HepG2 (cell line): ENCODE measurements around the gene RAP2C. TPM values are rescaled to one million over a fixed set of nuclear protein-coding genes. Genes with fewer than 3 reads are reported as not detected.

Experiments
- ADNP ChIP-seq: sonication (generic); formaldehyde crosslinking; IDR thresholded peaks from 2 replicates; pipeline ENCODE4 v1.4.0; 2020; ENCODE audit warnings: missing genetic modification reagents
- CAMTA2 ChIP-seq: sonication (generic); formaldehyde crosslinking; IDR thresholded peaks from 2 replicates; pipeline ENCODE4 v1.4.0; 2020; ENCODE audit warnings: mild to moderate bottlenecking, missing genetic modification reagents, borderline replicate concordance
- HMG20A ChIP-seq: IDR thresholded peaks from 2 replicates; pipeline ENCODE4 v1.6.1; 2016; ENCODE audit warnings: borderline replicate concordance
- KDM4B ChIP-seq: sonication (generic); formaldehyde crosslinking; IDR thresholded peaks from 2 replicates; pipeline ENCODE4 v1.4.0; 2020; ENCODE audit warnings: missing genetic modification reagents
- KLF9 ChIP-seq: IDR thresholded peaks from 2 replicates; pipeline ENCODE4 v1.6.1; 2016; ENCODE audit warnings: low read depth
- TBP ChIP-seq: sonication (generic); formaldehyde crosslinking; IDR thresholded peaks from 2 replicates; pipeline ENCODE4 v1.5.0; 2020; ENCODE audit warnings: missing genetic modification reagents
- TCF7 ChIP-seq: sonication (generic); IDR thresholded peaks from 2 replicates; pipeline ENCODE4 v1.6.1; 2016; ENCODE audit warnings: antibody characterized with exemption, low read depth
- ZMYM3 ChIP-seq: sonication (generic); formaldehyde crosslinking; IDR thresholded peaks from 2 replicates; pipeline ENCODE4 v1.5.1; 2020; ENCODE audit warnings: mild to moderate bottlenecking, missing genetic modification reagents
- ZNF180 ChIP-seq: sonication (generic); formaldehyde crosslinking; IDR thresholded peaks from 2 replicates; pipeline ENCODE4 v1.4.0; 2020; ENCODE audit warnings: low read depth, missing genetic modification reagents, borderline replicate concordance
- ZNF337 ChIP-seq: sonication (generic); formaldehyde crosslinking; IDR thresholded peaks from 2 replicates; pipeline ENCODE4 v1.5.1; 2020; ENCODE audit warnings: missing genetic modification reagents, low read depth, mild to moderate bottlenecking, borderline replicate concordance
- ZNF598 ChIP-seq: sonication (generic); formaldehyde crosslinking; IDR thresholded peaks from 2 replicates; pipeline ENCODE4 v1.5.1; 2020; ENCODE audit warnings: mild to moderate bottlenecking, missing genetic modification reagents, borderline replicate concordance
- ZNF652 ChIP-seq: IDR thresholded peaks from 2 replicates; pipeline ENCODE4 v1.6.1; 2016; ENCODE audit warnings: low read depth, borderline replicate concordance
- ZNF75D ChIP-seq: sonication (generic); formaldehyde crosslinking; IDR thresholded peaks from 2 replicates; pipeline ENCODE4 v1.8.1; 2023; ENCODE audit warnings: missing genetic modification reagents, mild to moderate bottlenecking, borderline replicate concordance
- ZNF780A ChIP-seq: sonication (generic); formaldehyde crosslinking; IDR thresholded peaks from 2 replicates; pipeline ENCODE4 v1.8.0; 2022; ENCODE audit warnings: mild to moderate bottlenecking, missing genetic modification reagents, moderate library complexity
- ZNF790 ChIP-seq: sonication (generic); formaldehyde crosslinking; IDR thresholded peaks from 2 replicates; pipeline ENCODE4 v1.8.0; 2022; ENCODE audit warnings: missing genetic modification reagents, mild to moderate bottlenecking, borderline replicate concordance
- polyA plus RNA-seq, 8 experiments: library from polyadenylated mRNA; depleted of rRNA in 3 of 8; stranded (reverse) in 7 of 8; unstranded in 1 of 8; fragments of >200 nt; fragmentation: Illumina TruSeq in 4 of 8; extraction: Trizol in 4 of 8; gene quantifications; 2 replicates each; pipeline versions ENCODE4 v1.2.1 to v1.2.3, GENCODE V29; 2011 to 2016; ENCODE audit warnings: low read depth in 4 of 8, missing spikeins in 1 of 8, mixed read lengths in 1 of 8; ENCODE audit not compliant: insufficient read depth in 1 of 8
- total RNA-seq, 5 experiments: library from RNA; depleted of rRNA; stranded (reverse); fragments of >200 nt; fragmentation: Illumina TruSeq; extraction: Trizol; gene quantifications; 2 replicates each; pipeline ENCODE4 v1.2.3, GENCODE V29; 2016; ENCODE audit warnings: low read depth in 1 of 5
- TF ChIP-seq, protein P1 (sequence below): sonication (generic); IDR thresholded peaks from 2 replicates; pipeline ENCODE4 v1.6.1; 2016; ENCODE audit warnings: low read depth, borderline replicate concordance
- TF ChIP-seq, protein P2 (sequence below): sonication (generic); formaldehyde crosslinking; IDR thresholded peaks from 2 replicates; pipeline ENCODE4 v1.5.1; 2020; ENCODE audit warnings: mild to moderate bottlenecking, missing genetic modification reagents, borderline replicate concordance
- TF ChIP-seq, protein P3 (sequence below): sonication (generic); formaldehyde crosslinking; IDR thresholded peaks from 2 replicates; pipeline ENCODE4 v1.9.0; 2021; ENCODE audit warnings: mild to moderate bottlenecking, missing genetic modification reagents

The RAP2C gene
- total and polyA plus RNA-seq, 2 of the 13 experiments (the other 11 are each of a cell fraction or from before 2014, with no cell fraction given), result 8.0 to 28.5 TPM

DNA sequence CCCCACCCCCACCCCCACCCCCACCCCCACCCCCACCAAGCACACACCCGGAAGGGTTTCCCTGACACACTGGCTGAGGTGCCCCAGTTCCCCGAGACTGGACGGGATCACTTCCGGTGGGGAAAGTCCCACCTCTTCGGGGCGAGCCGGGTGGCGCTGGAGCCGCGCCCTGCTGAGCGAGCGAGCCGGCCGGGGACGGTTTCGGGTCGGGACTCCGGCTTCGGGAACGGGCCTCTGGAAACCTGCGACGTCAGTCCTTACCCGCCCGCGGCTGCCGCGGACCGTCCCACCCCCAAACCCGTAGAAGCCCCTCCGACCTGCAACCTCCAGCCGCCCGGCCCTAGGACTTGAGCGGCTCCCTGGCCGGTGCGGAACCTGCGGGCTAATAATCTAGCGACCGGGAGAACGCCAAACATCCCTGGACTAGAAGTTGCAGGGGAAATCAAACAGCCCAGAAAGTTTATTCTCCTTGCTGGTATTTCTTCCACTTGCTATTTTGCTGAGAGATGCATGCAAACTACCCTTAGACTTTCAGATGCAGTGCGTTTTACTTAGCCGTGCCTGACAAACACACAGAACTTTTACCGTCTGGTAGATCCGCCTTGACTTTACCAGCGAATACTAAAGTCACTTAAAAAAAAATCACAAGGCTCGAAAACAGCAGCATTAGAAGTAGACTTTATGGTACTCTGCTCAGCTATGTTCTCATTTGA lies 991 bp downstream of the RAP2C start (continued):
- TF ChIP-seq ZNF75D (CRISPR knock-in tag), result no peak
- no peak for TF ChIP-seq ADNP
- no peak for TF ChIP-seq ZNF780A (CRISPR knock-in tag)
- TF ChIP-seq ZNF598 (CRISPR knock-in tag), result no peak
- no peak for TF ChIP-seq HMG20A (CRISPR knock-in tag)
- no peak for TF ChIP-seq ZNF337 (CRISPR knock-in tag)
- TF ChIP-seq KDM4B (CRISPR knock-in tag), result no peak
- TF ChIP-seq KLF9 (CRISPR knock-in tag), result no peak
- TF ChIP-seq, protein P1, sequence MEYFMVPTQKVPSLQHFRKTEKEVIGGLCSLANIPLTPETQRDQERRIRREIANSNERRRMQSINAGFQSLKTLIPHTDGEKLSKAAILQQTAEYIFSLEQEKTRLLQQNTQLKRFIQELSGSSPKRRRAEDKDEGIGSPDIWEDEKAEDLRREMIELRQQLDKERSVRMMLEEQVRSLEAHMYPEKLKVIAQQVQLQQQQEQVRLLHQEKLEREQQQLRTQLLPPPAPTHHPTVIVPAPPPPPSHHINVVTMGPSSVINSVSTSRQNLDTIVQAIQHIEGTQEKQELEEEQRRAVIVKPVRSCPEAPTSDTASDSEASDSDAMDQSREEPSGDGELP, result no peak
- TF ChIP-seq, protein P2, sequence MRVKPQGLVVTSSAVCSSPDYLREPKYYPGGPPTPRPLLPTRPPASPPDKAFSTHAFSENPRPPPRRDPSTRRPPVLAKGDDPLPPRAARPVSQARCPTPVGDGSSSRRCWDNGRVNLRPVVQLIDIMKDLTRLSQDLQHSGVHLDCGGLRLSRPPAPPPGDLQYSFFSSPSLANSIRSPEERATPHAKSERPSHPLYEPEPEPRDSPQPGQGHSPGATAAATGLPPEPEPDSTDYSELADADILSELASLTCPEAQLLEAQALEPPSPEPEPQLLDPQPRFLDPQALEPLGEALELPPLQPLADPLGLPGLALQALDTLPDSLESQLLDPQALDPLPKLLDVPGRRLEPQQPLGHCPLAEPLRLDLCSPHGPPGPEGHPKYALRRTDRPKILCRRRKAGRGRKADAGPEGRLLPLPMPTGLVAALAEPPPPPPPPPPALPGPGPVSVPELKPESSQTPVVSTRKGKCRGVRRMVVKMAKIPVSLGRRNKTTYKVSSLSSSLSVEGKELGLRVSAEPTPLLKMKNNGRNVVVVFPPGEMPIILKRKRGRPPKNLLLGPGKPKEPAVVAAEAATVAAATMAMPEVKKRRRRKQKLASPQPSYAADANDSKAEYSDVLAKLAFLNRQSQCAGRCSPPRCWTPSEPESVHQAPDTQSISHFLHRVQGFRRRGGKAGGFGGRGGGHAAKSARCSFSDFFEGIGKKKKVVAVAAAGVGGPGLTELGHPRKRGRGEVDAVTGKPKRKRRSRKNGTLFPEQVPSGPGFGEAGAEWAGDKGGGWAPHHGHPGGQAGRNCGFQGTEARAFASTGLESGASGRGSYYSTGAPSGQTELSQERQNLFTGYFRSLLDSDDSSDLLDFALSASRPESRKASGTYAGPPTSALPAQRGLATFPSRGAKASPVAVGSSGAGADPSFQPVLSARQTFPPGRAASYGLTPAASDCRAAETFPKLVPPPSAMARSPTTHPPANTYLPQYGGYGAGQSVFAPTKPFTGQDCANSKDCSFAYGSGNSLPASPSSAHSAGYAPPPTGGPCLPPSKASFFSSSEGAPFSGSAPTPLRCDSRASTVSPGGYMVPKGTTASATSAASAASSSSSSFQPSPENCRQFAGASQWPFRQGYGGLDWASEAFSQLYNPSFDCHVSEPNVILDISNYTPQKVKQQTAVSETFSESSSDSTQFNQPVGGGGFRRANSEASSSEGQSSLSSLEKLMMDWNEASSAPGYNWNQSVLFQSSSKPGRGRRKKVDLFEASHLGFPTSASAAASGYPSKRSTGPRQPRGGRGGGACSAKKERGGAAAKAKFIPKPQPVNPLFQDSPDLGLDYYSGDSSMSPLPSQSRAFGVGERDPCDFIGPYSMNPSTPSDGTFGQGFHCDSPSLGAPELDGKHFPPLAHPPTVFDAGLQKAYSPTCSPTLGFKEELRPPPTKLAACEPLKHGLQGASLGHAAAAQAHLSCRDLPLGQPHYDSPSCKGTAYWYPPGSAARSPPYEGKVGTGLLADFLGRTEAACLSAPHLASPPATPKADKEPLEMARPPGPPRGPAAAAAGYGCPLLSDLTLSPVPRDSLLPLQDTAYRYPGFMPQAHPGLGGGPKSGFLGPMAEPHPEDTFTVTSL (CRISPR knock-in tag), result no peak
- no peak for TF ChIP-seq CAMTA2 (CRISPR knock-in tag)
- no peak for TF ChIP-seq ZNF180 (CRISPR knock-in tag)
- TF ChIP-seq, protein P3, sequence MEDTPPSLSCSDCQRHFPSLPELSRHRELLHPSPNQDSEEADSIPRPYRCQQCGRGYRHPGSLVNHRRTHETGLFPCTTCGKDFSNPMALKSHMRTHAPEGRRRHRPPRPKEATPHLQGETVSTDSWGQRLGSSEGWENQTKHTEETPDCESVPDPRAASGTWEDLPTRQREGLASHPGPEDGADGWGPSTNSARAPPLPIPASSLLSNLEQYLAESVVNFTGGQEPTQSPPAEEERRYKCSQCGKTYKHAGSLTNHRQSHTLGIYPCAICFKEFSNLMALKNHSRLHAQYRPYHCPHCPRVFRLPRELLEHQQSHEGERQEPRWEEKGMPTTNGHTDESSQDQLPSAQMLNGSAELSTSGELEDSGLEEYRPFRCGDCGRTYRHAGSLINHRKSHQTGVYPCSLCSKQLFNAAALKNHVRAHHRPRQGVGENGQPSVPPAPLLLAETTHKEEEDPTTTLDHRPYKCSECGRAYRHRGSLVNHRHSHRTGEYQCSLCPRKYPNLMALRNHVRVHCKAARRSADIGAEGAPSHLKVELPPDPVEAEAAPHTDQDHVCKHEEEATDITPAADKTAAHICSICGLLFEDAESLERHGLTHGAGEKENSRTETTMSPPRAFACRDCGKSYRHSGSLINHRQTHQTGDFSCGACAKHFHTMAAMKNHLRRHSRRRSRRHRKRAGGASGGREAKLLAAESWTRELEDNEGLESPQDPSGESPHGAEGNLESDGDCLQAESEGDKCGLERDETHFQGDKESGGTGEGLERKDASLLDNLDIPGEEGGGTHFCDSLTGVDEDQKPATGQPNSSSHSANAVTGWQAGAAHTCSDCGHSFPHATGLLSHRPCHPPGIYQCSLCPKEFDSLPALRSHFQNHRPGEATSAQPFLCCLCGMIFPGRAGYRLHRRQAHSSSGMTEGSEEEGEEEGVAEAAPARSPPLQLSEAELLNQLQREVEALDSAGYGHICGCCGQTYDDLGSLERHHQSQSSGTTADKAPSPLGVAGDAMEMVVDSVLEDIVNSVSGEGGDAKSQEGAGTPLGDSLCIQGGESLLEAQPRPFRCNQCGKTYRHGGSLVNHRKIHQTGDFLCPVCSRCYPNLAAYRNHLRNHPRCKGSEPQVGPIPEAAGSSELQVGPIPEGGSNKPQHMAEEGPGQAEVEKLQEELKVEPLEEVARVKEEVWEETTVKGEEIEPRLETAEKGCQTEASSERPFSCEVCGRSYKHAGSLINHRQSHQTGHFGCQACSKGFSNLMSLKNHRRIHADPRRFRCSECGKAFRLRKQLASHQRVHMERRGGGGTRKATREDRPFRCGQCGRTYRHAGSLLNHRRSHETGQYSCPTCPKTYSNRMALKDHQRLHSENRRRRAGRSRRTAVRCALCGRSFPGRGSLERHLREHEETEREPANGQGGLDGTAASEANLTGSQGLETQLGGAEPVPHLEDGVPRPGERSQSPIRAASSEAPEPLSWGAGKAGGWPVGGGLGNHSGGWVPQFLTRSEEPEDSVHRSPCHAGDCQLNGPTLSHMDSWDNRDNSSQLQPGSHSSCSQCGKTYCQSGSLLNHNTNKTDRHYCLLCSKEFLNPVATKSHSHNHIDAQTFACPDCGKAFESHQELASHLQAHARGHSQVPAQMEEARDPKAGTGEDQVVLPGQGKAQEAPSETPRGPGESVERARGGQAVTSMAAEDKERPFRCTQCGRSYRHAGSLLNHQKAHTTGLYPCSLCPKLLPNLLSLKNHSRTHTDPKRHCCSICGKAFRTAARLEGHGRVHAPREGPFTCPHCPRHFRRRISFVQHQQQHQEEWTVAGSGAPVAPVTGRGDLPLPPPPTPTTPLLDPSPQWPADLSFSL (CRISPR knock-in tag), result no peak
- TF ChIP-seq TCF7, result no peak
- no peak for TF ChIP-seq TBP (CRISPR knock-in tag)
- no peak for TF ChIP-seq ZMYM3 (CRISPR knock-in tag)
- TF ChIP-seq ZNF790 (CRISPR knock-in tag), result no peak
- no peak for TF ChIP-seq ZNF652 (CRISPR knock-in tag)
